MM.1S (cell line): ENCODE results near the gene PLEKHA5.

Experiments used
- DNase-seq: peaks from one replicate; pipeline ENCODE4 v3.0.0-alpha.2; 2015
- H2AFZ ChIP-seq: fragments of 300-600 bp; sonication (generic); 2 replicates; pipeline ENCODE4 v1.6.0; 2016; ENCODE audit warnings: antibody characterized with exemption, low read length
- H3F3A ChIP-seq: fragments of 300-600 bp; sonication (generic); 2 replicates; pipeline ENCODE4 v1.6.1; 2016; ENCODE audit warnings: mild to moderate bottlenecking, antibody characterized with exemption, low read length, moderate library complexity, mixed read lengths; ENCODE audit not compliant: insufficient read depth
- H3K27ac ChIP-seq: fragments of 300-600 bp; sonication (generic); 2 replicates; pipeline ENCODE4 v1.5.1; 2016; ENCODE audit warnings: mild to moderate bottlenecking, low read length
- H3K27me3 ChIP-seq: fragments of 300-600 bp; sonication (generic); replicated peaks from 2 replicates; pipeline ENCODE4 v1.6.0; 2016; ENCODE audit warnings: low read length; ENCODE audit not compliant: insufficient read depth
- H3K36me3 ChIP-seq: fragments of 300-600 bp; sonication (generic); replicated peaks from 2 replicates; pipeline ENCODE4 v1.6.1; 2016; ENCODE audit warnings: mild to moderate bottlenecking, low read length, mixed read lengths; ENCODE audit not compliant: insufficient read depth
- H3K4me1 ChIP-seq: fragments of 300-600 bp; sonication (generic); 2 replicates; pipeline ENCODE4 v1.6.1; 2016; ENCODE audit warnings: low read length, mixed read lengths
- H3K4me2 ChIP-seq: fragments of 300-600 bp; sonication (generic); 2 replicates; pipeline ENCODE4 v1.6.0; 2016; ENCODE audit warnings: low read depth, low read length
- H3K4me3 ChIP-seq: fragments of 300-600 bp; sonication (generic); 2 replicates; pipeline ENCODE4 v1.5.1; 2016; ENCODE audit warnings: low read length, mixed read lengths
- H3K79me2 ChIP-seq: fragments of 300-600 bp; sonication (generic); 2 replicates; pipeline ENCODE4 v1.6.1; 2016; ENCODE audit warnings: mixed run types, low read length, mixed read lengths
- H3K9ac ChIP-seq: fragments of 300-600 bp; sonication (generic); 2 replicates; pipeline ENCODE4 v1.6.1; 2016; ENCODE audit warnings: low read length, mixed read lengths
- H3K9me2 ChIP-seq: fragments of 300-600 bp; sonication (generic); replicated peaks from 2 replicates; pipeline ENCODE4 v1.6.1; 2016; ENCODE audit warnings: mild to moderate bottlenecking, low read length, mixed read lengths; ENCODE audit not compliant: insufficient read depth
- H3K9me3 ChIP-seq: fragments of 300-600 bp; sonication (generic); replicated peaks from 2 replicates; pipeline ENCODE4 v1.6.1; 2016; ENCODE audit warnings: mild to moderate bottlenecking, low read length, mixed read lengths; ENCODE audit not compliant: insufficient read depth
- H4K20me1 ChIP-seq: fragments of 300-600 bp; sonication (generic); 2 replicates; pipeline ENCODE4 v1.6.1; 2016; ENCODE audit warnings: mild to moderate bottlenecking, low read length, moderate library complexity, mixed read lengths; ENCODE audit not compliant: insufficient read depth
- EZH2 ChIP-seq: fragments of 300-600 bp; sonication (generic); optimal IDR thresholded peaks from 2 replicates; pipeline ENCODE3; 2017; ENCODE audit warnings: low read depth, mild to moderate bottlenecking, antibody characterized with exemption, low read length, mixed read lengths
- EZH2phosphoT487 ChIP-seq: fragments of 300-600 bp; sonication (generic); IDR thresholded peaks from 2 replicates; pipeline ENCODE4 v1.6.1; 2018; ENCODE audit warnings: antibody characterized with exemption, low read length
- TF ChIP-seq, protein P1 (sequence below): fragments of 300-600 bp; sonication (generic); IDR thresholded peaks from 2 replicates; pipeline ENCODE4 v1.5.1; 2016; ENCODE audit warnings: antibody characterized with exemption, low read length, mixed read lengths

Gene PLEKHA5

DNA sequence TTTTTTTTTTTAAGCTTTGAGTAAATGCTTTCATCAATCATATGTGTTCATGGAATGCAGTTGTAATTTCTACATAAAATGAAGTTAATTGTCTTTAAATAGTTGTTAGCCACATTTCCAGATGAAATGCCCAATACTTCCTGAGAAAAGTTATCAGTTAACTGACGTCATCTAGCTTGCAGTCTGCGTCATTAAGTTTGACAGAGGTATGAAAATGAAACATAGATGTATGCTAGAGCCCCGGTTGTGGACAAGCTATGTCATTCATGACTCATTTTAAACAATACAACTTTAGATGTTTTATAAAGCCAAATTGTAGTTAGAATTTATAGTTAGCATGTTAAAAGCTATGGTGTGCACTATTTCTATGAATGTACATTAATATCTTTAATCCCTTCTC lies 90.7 kb downstream of the PLEKHA5 start:
- Histone ChIP-seq H4K20me1 (no peaks in the 10 kb centered on the region), H3K4me1 (no peaks in the 10 kb centered on the region), H3K27ac (no peak overlapping the region), H3K9me3 (no peaks in the 10 kb centered on the region), H2AFZ (no peak overlapping the region), H3K9ac (no peak overlapping the region), H3K79me2 (no peaks in the 10 kb centered on the region), H3K4me3 (no peak overlapping the region), H3K9me2 (no peaks in the 10 kb centered on the region), H3K4me2 (no peak overlapping the region), H3K36me3 (no peaks in the 10 kb centered on the region), H3K27me3 (no peaks in the 10 kb centered on the region), H3F3A (no peaks in the 10 kb centered on the region)
- TF ChIP-seq, protein P1, sequence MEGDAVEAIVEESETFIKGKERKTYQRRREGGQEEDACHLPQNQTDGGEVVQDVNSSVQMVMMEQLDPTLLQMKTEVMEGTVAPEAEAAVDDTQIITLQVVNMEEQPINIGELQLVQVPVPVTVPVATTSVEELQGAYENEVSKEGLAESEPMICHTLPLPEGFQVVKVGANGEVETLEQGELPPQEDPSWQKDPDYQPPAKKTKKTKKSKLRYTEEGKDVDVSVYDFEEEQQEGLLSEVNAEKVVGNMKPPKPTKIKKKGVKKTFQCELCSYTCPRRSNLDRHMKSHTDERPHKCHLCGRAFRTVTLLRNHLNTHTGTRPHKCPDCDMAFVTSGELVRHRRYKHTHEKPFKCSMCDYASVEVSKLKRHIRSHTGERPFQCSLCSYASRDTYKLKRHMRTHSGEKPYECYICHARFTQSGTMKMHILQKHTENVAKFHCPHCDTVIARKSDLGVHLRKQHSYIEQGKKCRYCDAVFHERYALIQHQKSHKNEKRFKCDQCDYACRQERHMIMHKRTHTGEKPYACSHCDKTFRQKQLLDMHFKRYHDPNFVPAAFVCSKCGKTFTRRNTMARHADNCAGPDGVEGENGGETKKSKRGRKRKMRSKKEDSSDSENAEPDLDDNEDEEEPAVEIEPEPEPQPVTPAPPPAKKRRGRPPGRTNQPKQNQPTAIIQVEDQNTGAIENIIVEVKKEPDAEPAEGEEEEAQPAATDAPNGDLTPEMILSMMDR: no peak
- no peak for TF ChIP-seq EZH2
- TF ChIP-seq EZH2phosphoT487: no peak
- DNase-seq: no peak

DNA sequence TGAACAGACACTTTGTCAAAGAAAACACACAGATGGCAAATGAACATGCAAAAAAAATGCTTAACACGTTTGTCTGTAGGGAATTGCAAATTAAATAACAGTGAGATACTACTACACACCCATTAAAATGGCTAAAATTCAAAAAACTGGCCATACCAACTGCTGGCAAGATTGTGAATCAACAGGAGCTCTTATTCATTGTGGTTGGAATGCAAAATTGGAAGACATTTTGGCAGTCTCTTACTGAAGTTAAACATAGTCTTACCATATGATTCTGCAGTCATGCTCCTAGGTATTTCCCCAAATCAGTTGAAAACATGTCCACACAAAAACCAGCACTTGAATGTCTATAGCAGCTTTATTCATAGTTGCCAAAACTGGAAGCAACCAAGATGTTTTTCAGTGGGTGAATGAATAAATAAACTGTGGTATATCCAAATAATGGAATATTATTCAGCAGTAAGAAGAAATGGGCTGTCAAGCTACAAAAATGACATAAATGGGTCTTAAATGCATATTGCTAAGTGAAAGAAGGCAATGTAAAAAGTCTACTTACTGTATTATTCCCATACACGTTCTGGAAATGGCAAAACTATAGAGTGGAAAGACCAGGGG lies 91.4 kb downstream of the PLEKHA5 start:
- Histone ChIP-seq H3K4me1 (no peaks in the 10 kb centered on the region), H3K79me2 (no peaks in the 10 kb centered on the region), H3K4me2 (no peak overlapping the region), H3K9me2 (no peaks in the 10 kb centered on the region), H4K20me1 (no peaks in the 10 kb centered on the region), H3K4me3 (no peak overlapping the region), H3K9ac (no peak overlapping the region), H3F3A (no peaks in the 10 kb centered on the region), H2AFZ (no peak overlapping the region), H3K27me3 (no peaks in the 10 kb centered on the region), H3K9me3 (no peaks in the 10 kb centered on the region), H3K36me3 (no peaks in the 10 kb centered on the region), H3K27ac (no peak overlapping the region)
- DNase-seq: no peak
- TF ChIP-seq EZH2 (no peak), EZH2phosphoT487 (no peak)
- TF ChIP-seq, protein P1: no peak

DNA sequence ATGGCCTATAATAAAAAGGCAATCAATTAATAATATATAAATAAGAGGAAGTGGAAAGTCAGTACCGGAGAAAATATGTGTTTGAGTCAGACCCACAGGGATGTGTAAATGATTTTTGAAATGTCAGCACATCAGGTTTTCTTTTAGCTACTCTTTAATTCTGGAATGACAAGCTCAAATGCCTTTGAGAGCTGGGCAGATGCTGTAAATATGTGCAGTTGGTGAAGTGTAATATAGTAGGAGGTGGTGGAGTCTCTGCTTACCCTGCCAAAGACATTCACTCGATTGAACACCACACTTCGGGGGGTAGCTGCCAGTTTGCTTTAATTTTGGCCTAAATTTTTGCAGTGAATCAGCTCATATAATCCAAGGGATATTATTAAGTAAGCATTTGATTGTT lies 93.0 kb downstream of the PLEKHA5 start:
- no peak for DNase-seq
- no peaks in the 10 kb centered on the region for H3K79me2 ChIP-seq

DNA sequence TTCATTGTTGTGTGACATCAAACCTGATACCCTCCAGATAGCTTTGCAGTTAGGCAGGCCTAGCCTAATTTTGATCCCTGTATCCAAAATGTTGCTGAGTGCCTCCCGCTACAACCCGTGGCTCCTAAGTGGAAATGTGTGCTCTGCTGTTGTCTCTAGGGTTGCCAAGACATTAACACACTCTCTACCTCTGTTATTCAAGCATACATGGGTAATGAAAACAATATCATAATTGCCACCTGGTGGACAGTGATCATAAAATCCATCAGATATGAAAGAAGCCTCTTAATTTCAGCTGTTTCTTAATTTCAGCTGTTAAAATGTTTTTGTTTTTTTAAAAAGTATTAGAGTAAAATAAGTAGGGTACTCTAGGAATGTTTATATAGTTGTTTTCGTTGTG lies 93.5 kb downstream of the PLEKHA5 start:
- H4K20me1 ChIP-seq: no peaks in the 10 kb centered on the region
- H3K4me1 ChIP-seq: no peaks in the 10 kb centered on the region
- no peak for TF ChIP-seq EZH2
- no peak for TF ChIP-seq EZH2phosphoT487
- TF ChIP-seq, protein P1: peak; percentile 19
- H3K36me3 ChIP-seq: no peaks in the 10 kb centered on the region
- H3K9me2 ChIP-seq: no peaks in the 10 kb centered on the region
- H3F3A ChIP-seq: no peaks in the 10 kb centered on the region
- no peaks in the 10 kb centered on the region for H3K79me2 ChIP-seq
- H3K4me3 ChIP-seq: no peak overlapping the region
- H2AFZ ChIP-seq: no peak overlapping the region
- H3K9me3 ChIP-seq: no peaks in the 10 kb centered on the region
- H3K9ac ChIP-seq: no peak overlapping the region
- H3K4me2 ChIP-seq: no peak overlapping the region
- no peak overlapping the region for H3K27ac ChIP-seq
- H3K27me3 ChIP-seq: no peaks in the 10 kb centered on the region
- no peak for DNase-seq

More for the DNA sequence above, 93.0 kb downstream of the PLEKHA5 start:
- Histone ChIP-seq H3K27me3 (no peaks in the 10 kb centered on the region), H4K20me1 (no peaks in the 10 kb centered on the region), H3K9me2 (no peaks in the 10 kb centered on the region), H3F3A (no peaks in the 10 kb centered on the region), H2AFZ (no peak overlapping the region), H3K9me3 (no peaks in the 10 kb centered on the region), H3K4me3 (no peak overlapping the region), H3K4me1 (no peaks in the 10 kb centered on the region), H3K27ac (no peak overlapping the region), H3K4me2 (no peak overlapping the region), H3K36me3 (no peaks in the 10 kb centered on the region), H3K9ac (no peak overlapping the region)
- no peak for TF ChIP-seq EZH2
